ENCODE measurements around the gene CDKAL1.

DNA sequence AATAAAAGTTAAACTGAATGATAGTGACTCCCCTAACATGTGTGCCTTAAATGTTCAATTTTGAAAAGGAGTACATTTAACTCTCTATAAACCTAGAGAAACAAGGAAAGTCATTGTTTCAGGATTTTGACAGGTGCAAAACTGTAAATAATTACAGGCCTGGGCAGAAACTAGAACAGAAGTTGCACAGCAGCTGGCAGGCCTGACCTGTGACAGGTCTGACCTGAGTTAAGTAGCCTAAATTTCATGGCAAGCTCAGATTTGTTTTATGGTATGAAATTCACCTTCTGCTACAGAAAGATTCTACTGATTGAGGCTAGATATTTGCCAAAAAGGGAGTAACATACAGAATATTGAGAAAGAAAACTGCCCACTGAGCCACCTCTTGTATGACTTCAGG, 166.1 kb downstream of the CDKAL1 start:
- TF ChIP-seq CTCF (IDR thresholded peaks at IDR 0.05; ENCODE audit: low read depth, low read length, missing input control), result no peak
- TF ChIP-seq GABPA (IDR thresholded peaks at IDR 0.05 in 1 of 2, conservative IDR thresholded peaks at IDR 0.05 in 1 of 2), result no peak
- TF ChIP-seq, protein P1, sequence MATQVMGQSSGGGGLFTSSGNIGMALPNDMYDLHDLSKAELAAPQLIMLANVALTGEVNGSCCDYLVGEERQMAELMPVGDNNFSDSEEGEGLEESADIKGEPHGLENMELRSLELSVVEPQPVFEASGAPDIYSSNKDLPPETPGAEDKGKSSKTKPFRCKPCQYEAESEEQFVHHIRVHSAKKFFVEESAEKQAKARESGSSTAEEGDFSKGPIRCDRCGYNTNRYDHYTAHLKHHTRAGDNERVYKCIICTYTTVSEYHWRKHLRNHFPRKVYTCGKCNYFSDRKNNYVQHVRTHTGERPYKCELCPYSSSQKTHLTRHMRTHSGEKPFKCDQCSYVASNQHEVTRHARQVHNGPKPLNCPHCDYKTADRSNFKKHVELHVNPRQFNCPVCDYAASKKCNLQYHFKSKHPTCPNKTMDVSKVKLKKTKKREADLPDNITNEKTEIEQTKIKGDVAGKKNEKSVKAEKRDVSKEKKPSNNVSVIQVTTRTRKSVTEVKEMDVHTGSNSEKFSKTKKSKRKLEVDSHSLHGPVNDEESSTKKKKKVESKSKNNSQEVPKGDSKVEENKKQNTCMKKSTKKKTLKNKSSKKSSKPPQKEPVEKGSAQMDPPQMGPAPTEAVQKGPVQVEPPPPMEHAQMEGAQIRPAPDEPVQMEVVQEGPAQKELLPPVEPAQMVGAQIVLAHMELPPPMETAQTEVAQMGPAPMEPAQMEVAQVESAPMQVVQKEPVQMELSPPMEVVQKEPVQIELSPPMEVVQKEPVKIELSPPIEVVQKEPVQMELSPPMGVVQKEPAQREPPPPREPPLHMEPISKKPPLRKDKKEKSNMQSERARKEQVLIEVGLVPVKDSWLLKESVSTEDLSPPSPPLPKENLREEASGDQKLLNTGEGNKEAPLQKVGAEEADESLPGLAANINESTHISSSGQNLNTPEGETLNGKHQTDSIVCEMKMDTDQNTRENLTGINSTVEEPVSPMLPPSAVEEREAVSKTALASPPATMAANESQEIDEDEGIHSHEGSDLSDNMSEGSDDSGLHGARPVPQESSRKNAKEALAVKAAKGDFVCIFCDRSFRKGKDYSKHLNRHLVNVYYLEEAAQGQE (IDR thresholded peaks at IDR 0.05), result no peak
- TF ChIP-seq NR2F2 (IDR thresholded peaks at IDR 0.05), result no peak
- no peak for TF ChIP-seq RXRA (IDR thresholded peaks at IDR 0.05)
- no peak for TF ChIP-seq SP1 (IDR thresholded peaks at IDR 0.05)
- no peak for TF ChIP-seq EGR1 (IDR thresholded peaks at IDR 0.05; ENCODE audit: low read depth in 2 of 2)
- TF ChIP-seq, protein P2, sequence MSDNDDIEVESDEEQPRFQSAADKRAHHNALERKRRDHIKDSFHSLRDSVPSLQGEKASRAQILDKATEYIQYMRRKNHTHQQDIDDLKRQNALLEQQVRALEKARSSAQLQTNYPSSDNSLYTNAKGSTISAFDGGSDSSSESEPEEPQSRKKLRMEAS (IDR thresholded peaks at IDR 0.05), result no peak
- TF ChIP-seq, protein P3, sequence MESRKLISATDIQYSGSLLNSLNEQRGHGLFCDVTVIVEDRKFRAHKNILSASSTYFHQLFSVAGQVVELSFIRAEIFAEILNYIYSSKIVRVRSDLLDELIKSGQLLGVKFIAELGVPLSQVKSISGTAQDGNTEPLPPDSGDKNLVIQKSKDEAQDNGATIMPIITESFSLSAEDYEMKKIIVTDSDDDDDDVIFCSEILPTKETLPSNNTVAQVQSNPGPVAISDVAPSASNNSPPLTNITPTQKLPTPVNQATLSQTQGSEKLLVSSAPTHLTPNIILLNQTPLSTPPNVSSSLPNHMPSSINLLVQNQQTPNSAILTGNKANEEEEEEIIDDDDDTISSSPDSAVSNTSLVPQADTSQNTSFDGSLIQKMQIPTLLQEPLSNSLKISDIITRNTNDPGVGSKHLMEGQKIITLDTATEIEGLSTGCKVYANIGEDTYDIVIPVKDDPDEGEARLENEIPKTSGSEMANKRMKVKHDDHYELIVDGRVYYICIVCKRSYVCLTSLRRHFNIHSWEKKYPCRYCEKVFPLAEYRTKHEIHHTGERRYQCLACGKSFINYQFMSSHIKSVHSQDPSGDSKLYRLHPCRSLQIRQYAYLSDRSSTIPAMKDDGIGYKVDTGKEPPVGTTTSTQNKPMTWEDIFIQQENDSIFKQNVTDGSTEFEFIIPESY (IDR thresholded peaks at IDR 0.05), result no peak
- no peak for TF ChIP-seq FOXA1 (IDR thresholded peaks at IDR 0.05)

Data from liver (tissue), 3 donors.